Measurements from ENCODE around the gene MAP2K5.

DNA sequence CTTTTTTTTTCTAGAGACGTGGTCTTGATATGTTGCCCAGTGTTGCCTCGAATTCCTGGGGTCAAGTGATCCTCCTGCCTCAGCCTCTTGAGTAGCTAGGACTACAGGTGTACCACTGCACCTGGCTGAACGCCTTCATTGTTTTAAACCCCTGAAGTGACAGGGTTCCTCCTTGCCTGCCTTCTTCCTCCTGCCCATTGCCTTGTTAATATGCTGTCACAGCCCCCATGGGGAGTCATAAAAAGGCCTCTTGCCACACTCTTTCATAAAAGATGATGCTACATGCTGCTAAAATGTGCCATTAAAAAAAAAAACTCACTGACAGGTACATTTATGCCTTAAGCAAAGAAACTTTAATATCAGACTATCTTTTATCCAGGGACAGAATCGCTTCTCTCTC lies 166.0 kb downstream of the MAP2K5 start:
- TF ChIP-seq, protein P1, sequence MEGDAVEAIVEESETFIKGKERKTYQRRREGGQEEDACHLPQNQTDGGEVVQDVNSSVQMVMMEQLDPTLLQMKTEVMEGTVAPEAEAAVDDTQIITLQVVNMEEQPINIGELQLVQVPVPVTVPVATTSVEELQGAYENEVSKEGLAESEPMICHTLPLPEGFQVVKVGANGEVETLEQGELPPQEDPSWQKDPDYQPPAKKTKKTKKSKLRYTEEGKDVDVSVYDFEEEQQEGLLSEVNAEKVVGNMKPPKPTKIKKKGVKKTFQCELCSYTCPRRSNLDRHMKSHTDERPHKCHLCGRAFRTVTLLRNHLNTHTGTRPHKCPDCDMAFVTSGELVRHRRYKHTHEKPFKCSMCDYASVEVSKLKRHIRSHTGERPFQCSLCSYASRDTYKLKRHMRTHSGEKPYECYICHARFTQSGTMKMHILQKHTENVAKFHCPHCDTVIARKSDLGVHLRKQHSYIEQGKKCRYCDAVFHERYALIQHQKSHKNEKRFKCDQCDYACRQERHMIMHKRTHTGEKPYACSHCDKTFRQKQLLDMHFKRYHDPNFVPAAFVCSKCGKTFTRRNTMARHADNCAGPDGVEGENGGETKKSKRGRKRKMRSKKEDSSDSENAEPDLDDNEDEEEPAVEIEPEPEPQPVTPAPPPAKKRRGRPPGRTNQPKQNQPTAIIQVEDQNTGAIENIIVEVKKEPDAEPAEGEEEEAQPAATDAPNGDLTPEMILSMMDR (IDR thresholded peaks at IDR 0.05) = no peak
- no peak for TF ChIP-seq POLR2A (IDR thresholded peaks at IDR 0.05)
